ENCODE results near the gene STOX1.

GRCh38 chr10:68804692-68805091, 22.6 kb upstream of the STOX1 start:
- TF ChIP-seq NR3C1 (CRISPR knock-in tag; conservative IDR thresholded peaks at IDR 0.05; ENCODE audit: low read depth) (no peak), ATF1 (CRISPR knock-in tag; IDR thresholded peaks at IDR 0.05) (no peak), ZNF121 (CRISPR knock-in tag; IDR thresholded peaks at IDR 0.05) (no peak), ELF4 (CRISPR knock-in tag; IDR thresholded peaks at IDR 0.05; ENCODE audit: low read depth) (no peak), NFE2L1 (CRISPR knock-in tag; IDR thresholded peaks at IDR 0.05) (no peak)
- TF ChIP-seq, protein P1, sequence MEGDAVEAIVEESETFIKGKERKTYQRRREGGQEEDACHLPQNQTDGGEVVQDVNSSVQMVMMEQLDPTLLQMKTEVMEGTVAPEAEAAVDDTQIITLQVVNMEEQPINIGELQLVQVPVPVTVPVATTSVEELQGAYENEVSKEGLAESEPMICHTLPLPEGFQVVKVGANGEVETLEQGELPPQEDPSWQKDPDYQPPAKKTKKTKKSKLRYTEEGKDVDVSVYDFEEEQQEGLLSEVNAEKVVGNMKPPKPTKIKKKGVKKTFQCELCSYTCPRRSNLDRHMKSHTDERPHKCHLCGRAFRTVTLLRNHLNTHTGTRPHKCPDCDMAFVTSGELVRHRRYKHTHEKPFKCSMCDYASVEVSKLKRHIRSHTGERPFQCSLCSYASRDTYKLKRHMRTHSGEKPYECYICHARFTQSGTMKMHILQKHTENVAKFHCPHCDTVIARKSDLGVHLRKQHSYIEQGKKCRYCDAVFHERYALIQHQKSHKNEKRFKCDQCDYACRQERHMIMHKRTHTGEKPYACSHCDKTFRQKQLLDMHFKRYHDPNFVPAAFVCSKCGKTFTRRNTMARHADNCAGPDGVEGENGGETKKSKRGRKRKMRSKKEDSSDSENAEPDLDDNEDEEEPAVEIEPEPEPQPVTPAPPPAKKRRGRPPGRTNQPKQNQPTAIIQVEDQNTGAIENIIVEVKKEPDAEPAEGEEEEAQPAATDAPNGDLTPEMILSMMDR (IDR thresholded peaks at IDR 0.05): no peak
- TF ChIP-seq, protein P2, sequence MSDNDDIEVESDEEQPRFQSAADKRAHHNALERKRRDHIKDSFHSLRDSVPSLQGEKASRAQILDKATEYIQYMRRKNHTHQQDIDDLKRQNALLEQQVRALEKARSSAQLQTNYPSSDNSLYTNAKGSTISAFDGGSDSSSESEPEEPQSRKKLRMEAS (CRISPR knock-in tag; IDR thresholded peaks at IDR 0.05): no peak

Data from WTC11 (cell line).